Measurements from ENCODE around the gene ASTN2. TPM values are rescaled to one million over a fixed set of nuclear protein-coding genes. Genes with fewer than 3 reads are reported as not detected.

Gene ASTN2
- total RNA-seq, 1 experiment from 2014 or later, result 4.8 TPM

- Histone ChIP-seq H3K9me3 (ENCODE audit: control insufficient read depth in 1 of 2, insufficient read depth in 1 of 2, low read depth in 1 of 2, low read length in 2 of 2) (peaks cover 0 to 4% of the 10 kb centered on the region in 2 experiments; a peak in 2 of 4 replicates), H3K4me2 (ENCODE audit: low read length) (no peak overlapping the region), H2AFZ (ENCODE audit: low read depth, low read length, poor library complexity, severe bottlenecking) (no peak overlapping the region), H3K4me1 (ENCODE audit: control insufficient read depth in 1 of 2, insufficient read depth in 2 of 2, low read length in 2 of 2) (no peaks in the 10 kb centered on the region), H3K9me2 (ENCODE audit: insufficient read depth) (no peaks in the 10 kb centered on the region), H3K4me3 (replicated peaks in 1 of 2; ENCODE audit: low read depth in 1 of 2, low read length in 2 of 2) (no peak overlapping the region), H3K27me3 (ENCODE audit: insufficient read depth, low read length) (no peaks in the 10 kb centered on the region), H3K36me3 (ENCODE audit: control insufficient read depth in 1 of 2, insufficient read depth in 2 of 2, low read length in 2 of 2) (no peaks in the 10 kb centered on the region), H3K27ac (ENCODE audit: low read depth, low read length) (no peak overlapping the region), H4K20me1 (ENCODE audit: insufficient read depth) (no peaks in the 10 kb centered on the region), H3K9ac (ENCODE audit: low read length) (no peak overlapping the region), H3K79me2 (ENCODE audit: insufficient read depth, low read length) (no peaks in the 10 kb centered on the region)
- ATAC-seq (no peak), DNase-seq (ENCODE audit: low read depth, low spot score) (no peak)
- ChIA-PET CTCF (no interaction called here), RAD21 (ENCODE audit: low non-redundant PET in 1 of 2, low total read pairs in 2 of 2, uncharacterized antibody in 2 of 2, unreplicated experiment in 2 of 2) (no interaction called here), POLR2A (no interaction called here)
- TF ChIP-seq MAX (IDR thresholded peaks at IDR 0.05) (no peak), EZH2phosphoT487 (IDR thresholded peaks at IDR 0.05; ENCODE audit: borderline replicate concordance) (no peak), EZH2 (IDR thresholded peaks at IDR 0.05) (no peak), ATF3 (IDR thresholded peaks at IDR 0.05) (no peak), CBX3 (IDR thresholded peaks at IDR 0.05; ENCODE audit: low read depth) (no peak), EGR1 (IDR thresholded peaks at IDR 0.05; ENCODE audit: low read depth) (no peak), ZNF274 (IDR thresholded peaks at IDR 0.05; ENCODE audit: low read depth, low read length) (no peak), RAD21 (IDR thresholded peaks at IDR 0.05; ENCODE audit: low read depth) (no peak), CEBPB (IDR thresholded peaks at IDR 0.05; ENCODE audit: low read depth) (no peak), SRF (IDR thresholded peaks at IDR 0.05; ENCODE audit: low read depth) (no peak), REST (IDR thresholded peaks at IDR 0.05; ENCODE audit: low read depth) (no peak), JUND (IDR thresholded peaks at IDR 0.05) (no peak), POLR2A (IDR thresholded peaks at IDR 0.05; ENCODE audit: borderline replicate concordance, extremely low read depth, insufficient read depth, insufficient read length) (no peak)
- intact Hi-C loops (cut with micrococcal nuclease), result no loop called here
- BruUV-seq (replicated peaks), result no TSS peak
Observed at GRCh38 chr9:117434566-117434965, 19.7 kb upstream of the ASTN2 start.
